HG03108 (cell line): ENCODE data around the gene NFIX.

Source experiments
- ATAC-seq: cut with Tn5 transposase; IDR thresholded peaks from one replicate; pipeline ENCODE4 v1.9.1; 2021; ENCODE audit warnings: moderate library complexity; ENCODE audit not compliant: unreplicated experiment

NFIX gene

DNA sequence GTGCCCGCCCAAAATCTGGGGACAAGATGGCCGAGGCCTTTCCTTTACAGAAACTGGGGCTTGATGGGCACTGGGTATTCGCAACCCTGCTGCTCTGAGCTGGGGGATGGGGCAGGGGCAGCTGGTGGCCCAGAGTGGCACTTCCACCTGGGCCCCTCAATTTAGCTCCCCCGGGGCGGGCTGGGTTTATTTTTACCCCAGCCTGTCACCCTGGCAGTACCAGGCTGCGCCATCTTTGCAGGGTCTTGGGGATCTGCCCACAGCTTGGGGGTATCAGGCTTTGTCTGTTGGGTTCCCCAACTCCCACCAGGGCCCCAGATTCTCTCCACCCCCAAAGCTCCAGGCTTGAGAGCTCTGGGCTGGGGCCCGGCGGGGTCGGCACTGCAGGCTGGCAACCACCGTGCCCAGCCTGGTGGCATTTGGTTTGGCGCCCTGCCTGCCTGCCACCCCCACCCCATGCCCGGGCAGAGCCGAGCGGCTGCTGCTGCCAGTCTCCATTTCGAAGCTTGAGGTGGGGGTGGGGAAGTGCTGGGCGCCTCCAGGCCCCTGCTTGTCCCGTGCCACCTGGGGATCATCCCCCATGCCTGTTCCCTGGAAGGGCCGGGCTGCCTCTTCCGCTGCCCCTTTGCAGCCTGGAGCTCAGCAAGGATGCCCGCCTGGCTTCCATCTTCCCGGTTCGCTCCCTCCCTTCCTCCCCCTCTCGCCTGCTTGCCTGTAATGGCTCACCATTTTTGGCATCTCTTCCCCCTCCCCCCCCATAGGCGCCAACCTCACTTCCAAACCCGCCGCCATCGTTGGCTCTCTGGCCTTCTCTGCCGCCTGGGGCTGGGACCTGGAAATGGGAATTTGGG, 11.4 kb downstream of the NFIX start:
- ATAC-seq, result no peak

DNA sequence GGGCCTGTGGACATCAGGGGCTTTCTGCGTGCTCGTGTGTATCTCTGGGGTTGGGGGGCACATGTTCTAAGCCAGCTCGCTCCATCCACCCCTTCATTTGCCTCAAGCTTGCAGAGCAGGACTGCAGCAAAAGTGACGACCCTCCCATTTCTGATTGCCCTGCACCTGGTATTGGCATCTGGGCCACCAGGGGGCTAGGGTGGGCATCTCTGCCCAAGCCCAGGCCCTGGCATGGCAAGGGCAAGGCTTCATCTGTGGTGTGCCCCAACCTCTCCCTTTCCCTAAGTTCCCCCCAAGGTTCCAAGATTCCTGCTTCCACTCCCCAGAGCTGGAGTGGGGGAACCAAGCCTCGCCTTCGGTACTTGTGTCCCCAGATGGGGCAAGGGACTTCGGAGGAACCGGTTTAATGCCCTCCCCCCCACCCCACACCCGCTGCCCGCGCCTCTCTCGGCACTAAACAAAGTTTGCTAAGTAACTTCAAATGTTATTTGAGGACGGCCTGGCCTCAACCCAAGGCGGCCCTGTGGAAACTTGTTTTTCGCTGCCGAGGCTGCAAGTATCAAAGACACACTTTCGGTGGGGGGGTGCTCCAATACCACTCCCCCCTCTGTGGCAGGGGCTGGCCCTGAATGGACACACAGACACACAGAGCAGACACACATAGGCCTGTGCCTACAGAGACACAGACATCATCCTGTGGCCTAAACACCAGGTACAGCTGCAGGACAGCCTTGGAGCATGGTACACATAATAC, 12.2 kb downstream of the NFIX start:
- no peak for ATAC-seq

DNA sequence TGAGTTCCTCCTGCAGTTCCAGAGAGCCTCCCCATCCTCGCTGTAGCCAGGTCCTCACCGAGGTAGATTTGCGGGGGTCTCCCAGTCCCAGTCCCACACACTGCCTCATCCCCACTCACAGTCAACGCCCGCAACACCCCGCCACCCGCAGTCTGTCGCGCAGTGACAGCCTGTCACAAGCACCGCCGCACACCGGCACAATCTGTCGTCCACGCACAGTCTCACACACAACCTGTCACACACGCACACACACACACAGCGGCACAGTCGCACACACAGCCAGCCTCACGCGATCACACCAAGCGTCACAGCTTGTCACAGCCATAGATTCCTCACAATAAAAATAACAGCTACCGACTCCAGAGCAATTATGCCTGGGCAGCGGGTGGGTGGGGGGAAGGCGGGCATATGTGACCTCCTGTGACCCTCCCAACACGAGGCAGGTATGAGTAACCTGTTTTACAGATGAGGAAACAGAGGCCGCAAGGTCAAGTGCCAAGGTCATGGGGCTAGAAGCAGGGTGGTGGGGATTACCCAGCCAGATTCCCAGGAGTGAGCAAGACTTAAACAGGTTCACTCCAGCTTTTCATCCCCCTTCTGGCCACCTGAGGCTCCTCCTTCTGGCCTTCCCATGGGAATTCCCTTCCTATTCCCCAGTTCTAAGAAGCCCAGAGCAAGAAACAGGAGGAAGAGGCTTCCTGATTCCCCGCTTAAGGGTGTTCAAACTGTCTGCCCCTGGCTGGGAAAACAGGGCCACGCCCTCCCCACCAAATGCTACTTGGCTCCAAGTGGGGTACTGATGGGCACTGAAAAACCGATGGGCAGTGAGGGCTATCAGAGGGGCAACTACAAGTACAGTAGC, 13.9 kb downstream of the NFIX start:
- no peak for ATAC-seq

DNA sequence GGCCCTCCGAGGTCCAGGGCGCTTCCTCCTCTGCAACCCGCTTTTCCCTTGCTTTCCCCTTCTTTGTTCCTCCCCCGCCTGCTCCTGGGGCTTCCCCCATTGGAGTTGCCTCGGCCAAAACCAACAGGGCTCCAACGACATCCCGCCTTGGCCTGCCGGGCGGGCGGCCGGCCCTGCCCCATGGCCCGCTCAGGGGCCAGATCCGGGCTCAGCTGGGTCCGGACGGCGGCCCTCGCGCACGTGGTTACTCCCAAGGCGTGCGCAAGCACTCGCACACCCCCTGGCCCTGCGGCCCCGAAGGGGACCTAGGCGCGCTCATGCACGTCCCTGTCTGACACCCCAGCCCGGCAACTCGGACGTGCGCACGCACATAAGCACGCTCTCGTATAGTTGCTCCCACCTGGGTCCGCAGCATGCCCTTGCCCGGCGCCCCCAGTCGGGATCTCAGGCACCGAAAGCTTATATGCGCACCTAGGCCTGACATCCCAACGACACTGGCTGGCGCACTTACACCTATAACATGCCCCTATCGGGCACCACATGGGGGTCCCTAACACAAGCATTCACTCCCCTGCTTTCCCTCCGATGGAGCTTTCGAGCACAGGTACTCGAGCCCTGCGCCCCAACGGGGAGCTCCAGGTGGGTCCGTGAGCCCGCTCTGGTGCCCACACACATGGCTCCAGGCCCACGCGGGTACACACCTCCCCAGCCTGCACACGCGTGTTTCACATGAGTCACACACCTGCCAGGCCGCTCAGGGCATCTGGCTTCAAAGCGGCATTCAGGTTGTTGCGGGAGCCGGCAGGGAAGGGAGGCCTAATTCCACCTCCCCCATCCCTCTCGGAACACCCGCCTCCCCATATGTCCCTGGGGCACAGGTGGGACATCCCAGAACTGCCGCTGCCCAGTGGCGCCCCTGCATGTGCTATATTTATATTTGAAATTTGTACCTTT, 15.0 kb downstream of the NFIX start:
- no peak for ATAC-seq

DNA sequence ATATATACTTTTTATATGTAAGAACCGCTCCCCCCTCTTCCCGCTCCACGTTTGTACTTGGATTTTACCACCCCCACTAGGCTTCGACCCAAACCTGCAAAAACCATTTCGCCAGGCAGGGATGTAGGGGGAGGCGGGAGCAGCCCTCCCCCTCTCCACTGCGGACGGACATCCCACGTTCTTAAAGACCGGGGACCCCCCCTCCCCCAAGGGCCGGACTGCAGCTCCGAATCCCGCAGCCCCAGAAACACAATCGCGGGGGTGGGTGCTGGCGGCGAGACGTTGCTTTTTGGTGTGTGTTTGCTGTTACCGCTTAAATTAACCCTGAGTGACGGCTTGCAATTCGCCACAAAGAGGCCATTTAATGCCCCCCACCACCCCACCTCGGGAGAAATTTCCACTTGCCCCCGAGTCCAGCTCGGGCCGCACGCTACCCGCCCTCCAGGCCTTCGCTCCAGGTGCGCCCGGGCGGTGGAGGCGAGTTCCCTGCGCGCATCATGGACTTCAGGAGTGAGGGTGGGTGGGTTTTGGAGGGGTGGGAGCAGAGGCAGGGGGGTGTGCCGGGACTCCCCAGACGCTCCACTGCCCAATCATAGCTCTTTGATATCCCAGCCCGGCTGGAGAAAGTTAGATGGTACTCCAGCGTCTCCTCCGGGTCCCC, 15.8 kb downstream of the NFIX start:
- ATAC-seq, result no peak

DNA sequence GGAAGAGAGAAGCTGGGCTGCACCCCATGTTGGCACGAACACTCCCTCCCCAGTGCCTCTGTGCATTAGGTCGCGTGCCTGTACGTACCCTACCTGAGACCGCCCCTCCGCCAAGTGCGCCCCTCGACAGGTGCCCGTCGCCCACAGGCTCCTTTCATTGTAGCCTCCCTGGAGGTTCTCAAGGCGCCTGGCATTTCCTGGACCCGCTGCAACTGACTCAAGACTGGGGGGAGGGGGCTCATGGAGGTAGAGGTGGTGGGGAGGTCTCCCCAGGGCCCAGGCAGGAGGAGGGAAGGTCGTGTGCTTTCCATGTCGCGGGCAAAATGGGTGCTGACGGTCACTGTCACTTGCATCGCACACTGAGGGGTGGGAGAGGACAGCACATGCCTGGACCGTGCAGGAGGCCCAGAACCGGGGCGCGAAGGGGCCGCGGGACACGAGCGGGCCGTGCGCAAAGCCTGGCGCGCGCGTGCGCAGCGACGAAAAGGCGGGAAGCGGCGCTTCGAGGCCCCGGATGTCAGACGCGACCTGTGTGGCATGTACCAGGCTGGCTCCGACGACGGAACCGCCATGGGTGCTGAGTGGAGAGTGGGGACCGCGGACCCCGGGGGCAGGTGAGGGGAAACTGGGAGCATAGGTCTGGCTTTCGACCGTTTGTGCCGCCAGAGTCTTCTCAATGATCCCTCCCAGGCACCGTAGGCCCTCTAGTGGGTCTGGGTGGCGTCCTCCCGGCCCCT, 16.5 kb downstream of the NFIX start:
- no peak for ATAC-seq

DNA sequence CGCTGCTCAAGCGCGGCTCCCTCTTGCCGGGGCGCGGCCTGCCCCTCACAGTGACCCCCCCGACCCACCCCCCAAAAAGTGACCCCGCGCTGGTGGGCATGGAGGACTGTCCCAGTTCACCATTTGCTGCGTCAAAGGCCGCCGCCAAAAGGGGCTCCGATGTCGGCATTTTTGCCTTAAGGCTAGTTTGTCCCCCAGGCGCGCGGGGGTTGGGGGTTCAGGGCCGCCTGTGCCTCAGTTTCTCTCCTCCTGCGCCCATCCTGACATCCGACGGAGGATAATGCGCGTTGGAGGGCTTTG, 17.1 kb downstream of the NFIX start:
- ATAC-seq, result no peak

DNA sequence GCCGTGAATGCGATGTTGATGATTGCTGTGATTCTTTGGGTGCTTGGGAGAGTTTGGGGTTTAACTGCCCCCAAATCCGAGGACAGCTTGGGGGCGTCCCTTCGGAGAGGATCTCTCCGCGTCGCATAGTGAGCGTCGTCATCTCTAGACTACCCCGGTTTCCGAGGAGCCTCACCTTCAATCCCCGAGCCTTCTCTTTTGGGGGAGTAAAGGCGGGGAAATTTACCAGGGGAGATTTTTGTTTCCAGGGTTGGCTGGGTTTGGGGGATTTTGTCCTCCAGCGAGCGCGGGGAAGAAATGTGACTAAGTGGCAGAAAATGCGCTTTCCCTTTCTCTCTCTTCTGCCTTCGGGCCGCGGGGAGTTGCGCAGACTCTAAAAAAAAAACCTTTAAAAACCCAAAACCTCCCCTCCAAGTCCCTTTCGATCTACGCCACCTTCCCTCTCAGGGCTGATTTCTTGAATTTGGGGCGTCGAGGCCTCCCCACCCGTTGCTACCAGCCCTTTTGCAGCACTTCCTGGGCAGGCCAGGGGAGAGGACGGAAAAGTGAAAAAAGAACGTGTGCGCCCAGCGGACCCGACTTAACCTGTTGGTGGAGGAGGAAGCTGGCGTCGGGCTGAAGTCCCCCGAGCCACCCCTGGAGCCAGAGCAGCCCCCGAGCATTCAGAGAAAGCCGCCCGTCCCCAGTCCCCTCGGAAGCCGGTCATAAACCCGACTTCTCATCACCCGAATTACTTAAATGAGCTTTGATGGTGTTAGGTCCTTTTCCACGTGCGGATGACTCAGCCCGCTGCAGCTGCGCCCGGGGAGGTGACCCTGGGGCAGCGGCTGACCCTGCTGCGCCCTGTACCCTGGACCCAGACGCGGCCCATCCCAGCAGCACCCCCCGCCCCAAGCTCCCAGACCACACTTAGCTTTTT, 17.7 kb downstream of the NFIX start:
- no peak for ATAC-seq

DNA sequence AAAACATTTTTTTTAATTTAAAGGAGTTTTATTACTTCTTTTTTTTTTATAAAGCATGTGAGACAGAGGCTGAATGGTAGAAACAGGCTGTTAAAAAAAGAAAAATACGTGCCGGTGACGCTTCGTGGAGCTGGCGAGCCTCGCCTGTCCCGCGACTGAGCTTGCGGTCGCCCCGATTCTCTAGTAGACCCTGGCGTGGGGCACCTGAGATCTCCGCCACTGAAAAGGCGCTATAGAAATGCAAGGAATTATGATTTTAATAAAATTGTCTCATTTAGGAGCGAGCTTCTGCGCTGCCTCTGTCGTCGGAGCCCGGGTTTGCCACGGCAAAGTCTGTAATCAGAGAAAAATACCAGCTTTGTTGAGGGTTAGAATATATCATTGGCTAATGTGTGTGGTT, 18.4 kb downstream of the NFIX start:
- ATAC-seq, result no peak

DNA sequence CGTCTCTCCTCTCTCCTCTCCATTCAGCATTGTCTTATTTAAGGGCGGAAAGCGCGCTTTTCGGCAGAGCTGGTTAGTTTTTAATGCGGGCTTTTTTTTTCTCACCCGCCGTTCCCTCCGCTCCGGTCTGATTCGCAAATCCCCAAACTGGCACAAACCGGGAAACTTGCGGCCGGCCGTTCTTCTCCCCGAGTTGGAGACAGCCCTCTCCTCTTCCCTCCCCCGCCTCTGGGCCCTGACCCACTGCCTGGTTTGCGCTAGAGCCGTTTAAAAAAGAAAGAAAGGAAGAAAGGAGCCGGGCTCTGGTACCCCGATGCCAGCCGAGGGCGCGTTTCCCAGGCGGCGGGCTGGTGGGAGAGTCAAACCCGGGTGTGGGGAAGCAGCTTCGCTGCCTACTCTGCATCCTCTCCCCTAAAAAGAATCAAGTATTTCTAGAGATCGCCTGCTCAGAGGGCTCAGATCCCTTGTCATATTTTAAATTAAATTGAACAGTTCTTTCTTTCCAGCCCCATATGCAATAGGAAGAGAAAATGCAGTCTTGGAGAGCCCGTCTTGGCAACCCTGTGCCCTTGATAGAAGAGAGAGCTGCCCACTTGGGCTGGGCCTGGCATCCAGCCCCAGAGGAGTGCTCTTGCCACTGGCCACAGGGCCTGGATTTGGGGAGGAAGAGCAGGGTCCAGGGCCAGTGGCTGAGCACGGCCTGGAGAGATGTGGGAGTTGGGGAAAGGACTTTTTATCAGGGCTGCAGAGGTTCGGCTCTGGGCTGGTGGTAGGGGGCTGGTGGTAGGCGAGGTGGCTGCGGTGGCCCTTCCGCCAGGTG, 19.0 kb downstream of the NFIX start:
- ATAC-seq, result no peak

DNA sequence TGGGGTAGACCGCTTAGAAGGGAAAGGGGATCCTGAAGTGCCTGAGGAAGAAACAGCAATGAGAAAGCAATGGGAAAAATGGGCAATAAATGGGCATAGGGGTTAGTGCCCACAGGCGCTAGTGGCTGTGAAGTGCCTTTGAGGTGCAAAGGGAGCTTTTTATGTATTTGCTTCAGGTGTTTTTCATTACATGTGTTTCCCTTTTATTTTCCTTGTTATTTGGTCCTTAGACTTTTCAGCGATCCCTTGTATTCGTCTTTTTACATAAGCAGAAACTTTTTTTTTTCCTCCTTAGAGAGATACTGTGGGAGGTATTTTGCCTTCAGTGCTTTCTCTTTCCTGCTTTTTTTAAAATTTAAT, 19.6 kb downstream of the NFIX start:
- no peak for ATAC-seq

DNA sequence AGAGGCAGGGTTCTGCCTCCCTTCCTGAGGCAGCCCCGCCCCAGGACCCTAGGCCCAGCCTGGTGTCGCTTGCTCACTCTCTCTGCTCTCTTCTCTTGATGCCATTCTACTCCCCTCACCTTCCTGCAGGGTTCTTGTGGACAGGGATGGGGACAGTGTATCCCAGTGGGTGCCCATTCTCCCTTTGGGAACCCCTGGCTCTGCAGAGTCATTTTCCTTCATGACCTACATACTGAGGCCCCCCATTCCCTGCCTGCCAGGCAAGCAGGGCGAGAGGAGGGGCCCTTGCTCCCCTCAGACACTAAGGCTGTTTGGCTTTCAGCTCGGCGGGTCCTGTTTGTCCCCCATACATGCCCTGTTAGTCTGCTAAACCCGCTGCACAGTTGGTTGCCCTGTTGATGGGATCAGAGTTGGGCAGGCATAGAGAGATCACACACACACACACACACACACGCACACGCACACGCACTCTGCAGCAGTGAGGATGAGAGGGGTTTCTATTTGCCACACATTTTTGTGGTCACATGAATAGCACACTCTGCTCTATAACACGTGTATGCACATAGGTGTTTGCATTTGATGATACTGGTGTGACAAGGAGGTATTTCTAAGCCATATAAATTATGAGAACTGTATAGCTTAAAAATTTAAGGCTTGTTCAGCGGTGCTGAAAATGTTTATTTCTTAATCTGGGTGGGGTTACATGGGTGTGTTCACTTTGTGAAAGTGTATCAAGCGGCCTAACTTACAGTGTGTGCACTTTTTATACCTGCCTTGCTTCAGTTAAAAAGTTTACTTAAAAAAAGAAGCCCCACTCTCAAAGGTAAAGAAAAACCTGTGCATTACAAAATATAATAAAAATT, 20.3 kb downstream of the NFIX start:
- no peak for ATAC-seq

DNA sequence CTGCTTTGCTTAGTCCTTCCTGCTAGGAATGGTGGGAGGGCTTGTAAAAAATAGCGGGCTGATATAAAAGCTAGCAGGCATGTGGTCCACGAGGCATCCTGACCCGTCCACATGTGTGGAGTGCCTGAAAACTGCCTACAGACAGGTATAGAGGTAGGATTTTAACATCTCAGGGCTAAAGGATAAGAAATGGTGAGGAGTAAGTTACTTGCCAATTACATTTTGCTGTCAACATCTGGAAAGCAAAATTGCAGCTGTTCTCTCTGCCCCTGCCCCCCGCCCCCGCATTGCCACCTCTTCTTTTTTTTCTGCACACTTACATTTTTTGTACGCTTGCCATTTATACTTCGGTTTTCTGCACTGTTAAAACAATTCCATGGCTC, 21.0 kb downstream of the NFIX start:
- ATAC-seq, result no peak

DNA sequence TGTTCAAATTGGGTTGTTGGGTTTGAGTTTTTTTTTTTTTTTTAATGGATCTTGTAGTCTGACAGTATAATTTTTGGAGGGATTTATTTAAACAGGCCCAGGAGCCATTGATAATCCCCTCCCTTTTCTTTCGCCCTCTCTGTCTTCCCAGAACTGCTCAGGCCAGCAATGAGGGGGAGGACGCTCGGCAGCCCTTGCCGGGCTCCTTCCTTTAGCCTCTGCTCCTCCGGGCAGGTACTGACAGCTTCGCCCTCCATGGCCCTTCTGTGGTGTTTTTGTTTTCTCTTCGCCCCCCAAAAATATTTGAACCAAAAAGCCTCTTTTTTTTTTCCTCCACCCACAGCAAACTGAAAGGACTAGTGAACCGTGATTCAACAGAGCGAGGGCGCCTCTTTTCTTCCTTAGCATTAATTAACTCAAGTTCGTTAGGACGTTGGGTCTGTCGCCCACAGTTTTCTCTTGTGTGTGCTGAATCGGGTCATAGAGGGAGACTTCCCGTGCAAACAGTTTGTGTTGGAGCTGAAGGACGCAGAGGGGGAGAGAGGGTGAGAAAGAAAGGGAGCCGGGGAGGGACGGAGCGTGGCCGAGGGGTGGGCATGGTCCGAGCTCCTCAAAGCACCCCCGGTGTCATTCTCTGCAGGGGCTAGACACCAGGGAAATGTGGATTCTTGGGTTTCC, 21.5 kb downstream of the NFIX start:
- ATAC-seq, result no peak

DNA sequence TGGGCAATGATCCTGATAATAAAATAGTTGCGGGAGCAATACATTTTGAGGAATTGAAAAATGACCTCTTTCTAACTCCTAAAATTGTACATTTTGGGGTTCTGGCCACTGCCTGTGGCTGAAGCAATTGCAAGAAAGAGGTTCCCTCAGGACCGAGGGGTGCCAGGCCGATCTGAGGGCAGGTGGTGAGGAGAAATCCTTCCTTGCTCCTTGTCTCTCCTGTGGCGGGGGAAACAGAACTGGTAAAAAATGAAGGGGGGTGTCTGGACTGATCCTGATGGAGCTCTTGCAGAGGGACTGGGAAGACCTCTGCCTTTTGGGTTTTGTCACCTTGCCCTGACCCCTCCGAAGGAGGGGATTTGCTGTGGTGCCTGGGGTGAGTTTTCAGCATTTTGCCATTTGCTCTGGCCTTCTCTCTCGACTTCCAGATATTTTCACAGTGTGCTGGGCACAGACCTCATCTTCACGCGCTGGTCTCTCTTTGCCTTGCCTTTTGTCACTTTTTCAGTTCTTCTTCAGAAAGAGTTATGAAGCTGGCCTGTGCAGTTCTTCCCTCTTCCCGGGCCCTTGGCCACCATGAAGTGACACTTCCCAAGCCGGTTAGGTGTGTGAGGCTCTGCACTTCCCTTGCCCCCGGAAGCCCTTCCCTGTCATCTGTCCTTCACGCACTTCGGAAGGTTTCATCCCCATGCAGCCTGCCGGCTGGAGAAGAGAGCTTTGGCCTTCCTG, 22.2 kb downstream of the NFIX start:
- no peak for ATAC-seq
